Iris pigment epithelial cell (primary cell): ENCODE data around the gene VPS26C.
A peak's percentile ranks its signal among the peaks of the same experiment; 100 is the strongest.
"Not testable (repeated sequence)": the region's sequence is repeated elsewhere in the genome, so short reads cannot be mapped to it uniquely, and the experiment has no call there.

Experiments used
- DNase-seq: peaks from one replicate; pipeline ENCODE4 v3.0.0-alpha.2; 2011; ENCODE audit warnings: low read depth

Gene VPS26C

GRCh38 chr21:37267269-37268185 lies at the start of gene VPS26C:
Gene VPS26C (minus strand): TSS chr21:37267334. CDS start chr21:37267294, 40 bp downstream.
- peak; percentile 100 for DNase-seq

GRCh38 chr21:37316072-37316471 lies 48.9 kb upstream of the VPS26C start:
- DNase-seq, result not testable (repeated sequence)

GRCh38 chr21:37300114-37300751 lies 33.1 kb upstream of the VPS26C start:
- no peak for DNase-seq

GRCh38 chr21:37297364-37297763 lies 30.2 kb upstream of the VPS26C start:
- no peak for DNase-seq

- no peak for DNase-seq
These were observed 27.5 kb upstream of the VPS26C start for GRCh38 chr21:37294679-37295078.

GRCh38 chr21:37292941-37293340 lies 25.8 kb upstream of the VPS26C start:
- DNase-seq, result peak; percentile 44

- no peak for DNase-seq
These were observed 24.9 kb upstream of the VPS26C start for GRCh38 chr21:37292041-37292440.

GRCh38 chr21:37283191-37283710 lies 16.1 kb upstream of the VPS26C start:
- not testable (repeated sequence) for DNase-seq

- not testable (repeated sequence) for DNase-seq
These were observed 15.5 kb upstream of the VPS26C start for GRCh38 chr21:37282602-37283001.

GRCh38 chr21:37281993-37282392 lies 14.9 kb upstream of the VPS26C start:
- no peak for DNase-seq

GRCh38 chr21:37281579-37281978 lies 14.4 kb upstream of the VPS26C start:
- no peak for DNase-seq

- not testable (repeated sequence) for DNase-seq
These were observed 12.1 kb upstream of the VPS26C start for GRCh38 chr21:37279271-37279670.

GRCh38 chr21:37278199-37278598 lies 11.1 kb upstream of the VPS26C start:
- DNase-seq, result no peak

- DNase-seq, result no peak
These were observed 9.2 kb upstream of the VPS26C start for GRCh38 chr21:37276377-37276776.

GRCh38 chr21:37273911-37274690 lies 7.0 kb upstream of the VPS26C start:
- no peak for DNase-seq

- DNase-seq, result no peak
These were observed 6.3 kb upstream of the VPS26C start for GRCh38 chr21:37273440-37273839.

- DNase-seq, result no peak
These were observed 5.8 kb upstream of the VPS26C start for GRCh38 chr21:37272897-37273296.

- no peak for DNase-seq
These were observed 3.6 kb upstream of the VPS26C start for GRCh38 chr21:37270576-37271365.

- no peak for DNase-seq
These were observed 2.3 kb upstream of the VPS26C start for GRCh38 chr21:37269481-37269880.

- no peak for DNase-seq
These were observed 1.0 kb upstream of the VPS26C start for GRCh38 chr21:37268186-37268503.

- peak; percentile 50 for DNase-seq
These were observed 466 bp downstream of the VPS26C start for GRCh38 chr21:37266515-37267221.
